Fibroblast of the aortic adventitia (primary cell): ENCODE data around the gene PLEKHG3. TPM values are rescaled to one million over a fixed set of nuclear protein-coding genes. Genes with fewer than 3 reads are reported as not detected.

Source experiments
- DNase-seq: peaks from one replicate; pipeline ENCODE4 v3.0.0-alpha.2; 2010; ENCODE audit warnings: low read depth
- H3K4me3 ChIP-seq: 2 replicates; pipeline ENCODE4 v1.5.1; 2011; ENCODE audit warnings: low read depth, mild to moderate bottlenecking, control low read depth, low read length, moderate library complexity
- CTCF ChIP-seq: IDR thresholded peaks from 2 replicates; pipeline ENCODE4 v1.5.1; 2011; ENCODE audit warnings: mild to moderate bottlenecking, low read length, control low read depth, inconsistent platforms; ENCODE audit not compliant: insufficient read depth
- total RNA-seq: library from RNA; depleted of rRNA; stranded (reverse); fragments of >200 nt; gene quantifications from 2 replicates; pipeline ENCODE4 v1.2.3, GENCODE V29; 2012; ENCODE audit warnings: low replicate concordance

Gene PLEKHG3
- total RNA-seq, 1 donor: 9.0 TPM

DNA sequence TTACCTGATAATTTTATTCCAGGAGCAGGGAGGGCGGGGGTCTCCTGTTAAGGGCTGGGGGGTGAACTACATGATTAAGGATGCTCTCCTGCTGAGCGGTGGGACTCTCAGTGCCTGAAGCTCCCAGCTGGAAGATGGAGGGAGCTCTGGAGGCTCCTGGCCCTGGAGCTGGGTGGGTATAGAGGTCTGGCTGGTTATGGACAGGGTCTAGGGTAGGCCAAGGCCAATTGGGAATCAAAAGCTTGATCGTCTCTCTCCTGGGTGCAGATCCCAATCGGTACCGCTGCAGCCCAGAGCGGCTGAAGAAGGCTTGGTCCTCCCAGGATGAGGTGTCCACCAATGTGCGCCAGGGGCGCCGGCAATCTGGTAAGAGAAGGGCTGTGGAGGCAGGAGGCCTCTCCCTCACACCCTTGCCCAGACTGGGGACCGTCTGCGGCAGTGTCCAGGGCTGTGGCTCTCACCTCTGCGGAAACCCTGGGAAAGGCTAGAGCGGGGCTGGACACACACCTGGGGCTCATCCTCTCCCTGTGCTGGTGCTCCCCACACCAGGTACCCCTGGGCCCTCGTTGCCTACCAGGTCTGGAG, 28.4 kb downstream of the PLEKHG3 start:
- H3K4me3 ChIP-seq: no peak overlapping the region
- TF ChIP-seq CTCF: no peak
- no peak for DNase-seq

DNA sequence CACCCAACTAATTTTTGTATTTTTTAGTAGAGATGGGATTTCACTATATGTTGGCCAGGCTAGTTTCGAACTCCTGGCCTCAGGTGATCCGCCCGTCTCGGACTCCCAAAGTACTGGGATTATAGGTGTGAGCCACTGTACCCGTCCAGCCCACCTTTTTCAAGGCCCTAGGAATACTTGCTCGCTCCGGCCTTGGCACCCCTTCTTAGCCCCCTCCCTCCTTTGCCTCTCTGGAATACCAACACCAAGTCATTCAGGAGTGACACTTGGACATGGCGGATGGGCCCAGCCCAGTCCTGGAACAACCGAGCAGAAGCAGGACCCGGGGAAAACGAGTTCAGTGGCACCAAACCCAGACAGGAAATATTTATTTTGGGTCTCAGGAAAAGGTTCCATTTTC, 29.1 kb downstream of the PLEKHG3 start:
- no peak overlapping the region for H3K4me3 ChIP-seq
- TF ChIP-seq CTCF: no peak
- no peak for DNase-seq

DNA sequence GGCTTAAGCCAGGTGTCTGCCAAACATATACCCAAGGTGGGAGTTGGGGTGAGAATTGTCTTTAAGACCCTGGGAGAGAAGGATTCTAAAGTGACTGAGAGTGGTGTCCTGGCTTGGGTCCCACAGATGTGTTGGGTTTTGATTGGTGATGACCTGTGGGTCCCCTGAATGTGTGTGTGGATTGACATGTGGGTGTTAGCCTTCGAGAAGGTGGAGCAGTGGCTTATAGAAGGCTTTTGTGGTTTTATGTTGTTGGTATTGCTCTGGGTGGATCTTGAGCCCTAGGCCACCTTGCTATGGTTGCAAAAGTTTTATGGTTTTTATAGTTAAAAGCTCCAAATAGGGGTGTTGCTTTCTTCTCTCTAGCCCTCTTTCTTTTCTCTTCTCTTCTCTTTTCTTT, 29.7 kb downstream of the PLEKHG3 start:
- H3K4me3 ChIP-seq: no peak overlapping the region
- no peak for DNase-seq
- TF ChIP-seq CTCF: no peak

- no peak for TF ChIP-seq CTCF
- H3K4me3 ChIP-seq: no peak overlapping the region
- no peak for DNase-seq
These were observed 30.8 kb downstream of the PLEKHG3 start for GRCh38 chr14:64734990-64735389.

DNA sequence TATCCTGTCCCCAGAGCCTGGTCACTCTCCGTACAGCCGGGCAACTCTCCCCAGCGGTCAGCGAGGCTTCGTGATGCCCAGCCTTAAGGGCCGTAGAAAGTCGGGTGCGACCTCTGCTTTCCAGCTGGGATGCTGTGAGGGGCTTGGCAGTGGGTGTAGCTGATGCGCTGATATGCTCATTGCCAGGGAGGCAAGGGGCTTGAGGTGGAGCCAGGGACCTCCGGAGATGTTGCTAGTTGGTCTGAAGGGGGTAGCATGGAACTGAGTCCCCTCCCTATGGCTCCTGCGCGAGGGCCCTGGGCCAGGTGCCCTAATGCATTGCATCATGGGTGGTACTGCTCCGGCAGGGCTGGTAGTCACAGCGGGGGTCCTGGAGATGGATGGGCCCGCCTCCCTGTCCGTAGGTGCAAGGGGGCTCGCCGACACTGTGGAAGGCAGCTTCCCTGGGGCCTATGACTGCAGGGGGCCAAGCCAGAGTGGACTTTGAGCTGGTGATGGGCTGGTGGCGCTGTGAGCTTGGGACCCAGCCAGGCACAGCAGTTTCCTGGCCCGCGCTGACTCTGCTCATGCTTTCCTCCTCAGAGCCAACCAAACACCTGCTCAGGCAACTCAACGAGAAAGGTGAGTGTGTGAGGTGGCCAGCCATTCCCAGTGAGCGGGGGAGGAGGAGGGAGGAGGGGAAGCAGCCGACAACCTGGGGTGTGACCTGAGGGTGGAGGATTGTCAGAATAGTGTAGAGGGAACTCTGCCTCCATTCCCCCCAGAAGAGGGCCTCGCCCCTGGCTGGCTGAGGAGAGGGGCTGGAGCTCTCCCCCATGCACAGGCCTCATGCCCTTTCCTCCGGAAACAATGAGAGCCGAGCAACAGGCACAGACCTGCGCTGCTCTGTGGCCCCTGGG, 32.3 kb downstream of the PLEKHG3 start:
- no peak overlapping the region for H3K4me3 ChIP-seq
- DNase-seq: no peak
- no peak for TF ChIP-seq CTCF

DNA sequence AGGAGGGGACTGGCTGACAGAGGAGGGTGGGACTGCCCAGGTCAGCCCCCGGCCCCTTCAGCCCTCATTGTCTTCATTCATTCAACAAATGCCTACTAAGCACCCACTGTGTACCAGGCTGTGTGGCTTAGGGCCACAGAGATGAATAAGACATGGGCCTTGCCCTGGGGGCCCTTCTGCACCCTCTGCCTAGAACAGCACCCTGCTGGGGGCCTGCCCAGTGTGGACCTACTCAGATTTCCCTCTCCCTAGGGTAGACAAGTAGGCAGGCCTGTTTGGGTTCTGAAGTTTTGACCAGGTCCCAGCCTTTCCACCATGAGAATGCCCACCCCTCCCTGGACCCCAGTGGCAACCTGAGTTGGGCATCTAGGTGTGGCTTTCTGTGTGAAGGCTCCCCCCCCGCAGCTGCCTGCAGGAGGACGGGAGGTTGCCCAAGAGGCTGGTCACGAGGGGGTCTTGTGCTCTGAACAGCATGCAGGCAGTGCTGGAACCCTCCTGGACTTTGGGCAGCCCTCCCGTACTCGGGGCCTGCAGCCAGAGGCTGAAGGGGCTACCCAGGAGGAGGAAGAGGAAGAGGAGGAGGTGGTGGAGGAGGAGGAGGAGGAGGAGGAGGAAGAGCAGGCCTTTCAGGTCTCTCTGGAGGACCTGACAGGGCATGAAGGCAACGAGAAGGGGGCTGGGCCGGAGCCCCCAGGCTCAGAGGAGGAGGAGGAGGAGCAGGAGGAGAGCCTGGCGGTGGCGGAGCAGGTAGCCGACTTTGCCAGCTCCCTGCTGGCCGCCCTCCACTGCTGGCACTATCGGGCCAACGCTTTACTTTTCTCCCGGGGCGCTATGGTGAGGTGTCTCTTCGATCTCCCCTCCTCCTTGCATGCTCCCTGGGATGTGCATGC, 33.4 kb downstream of the PLEKHG3 start:
- TF ChIP-seq CTCF: no peak
- no peak for DNase-seq
- no peak overlapping the region for H3K4me3 ChIP-seq
